T-helper 2 cell (primary cell): ENCODE measurements around the gene ABCB8.
"Not testable (repeated sequence)": the region's sequence is repeated elsewhere in the genome, so short reads cannot be mapped to it uniquely, and the experiment has no call there.

Experiments
- DNase-seq, 5 experiments: peaks; one replicate each; pipeline versions ENCODE4 v3.0.0 to v3.0.0-alpha.2; 2012 to 2022

ABCB8 gene

GRCh38 chr7:151015967-151016366 is 12.3 kb upstream of the ABCB8 start:
- DNase-seq, result no peak

- no peak for DNase-seq
Measured at GRCh38 chr7:151016505-151016904, 11.7 kb upstream of the ABCB8 start.

- DNase-seq, result no peak
Measured at GRCh38 chr7:151016942-151017341, 11.3 kb upstream of the ABCB8 start.

GRCh38 chr7:151017370-151017952 is 10.8 kb upstream of the ABCB8 start:
- peak in 1 of 5 experiments; percentile 18 for DNase-seq

- peak; percentile 68 to 77 (median 73) for DNase-seq
Measured at GRCh38 chr7:151017953-151018420, 10.3 kb upstream of the ABCB8 start.

- DNase-seq, result peak in 3 of 5 experiments; percentile 32 to 75 (median 52)
Measured at GRCh38 chr7:151018421-151019129, 9.7 kb upstream of the ABCB8 start.

GRCh38 chr7:151019130-151019447 is 9.2 kb upstream of the ABCB8 start:
- DNase-seq, result no peak

- no peak for DNase-seq
Measured at GRCh38 chr7:151020231-151020630, 8.0 kb upstream of the ABCB8 start.

- no peak for DNase-seq
Measured at GRCh38 chr7:151023232-151023631, 5.0 kb upstream of the ABCB8 start.

- no peak for DNase-seq
Measured at GRCh38 chr7:151024435-151025056, 3.7 kb upstream of the ABCB8 start, which contains the start of gene ATG9B. Gene ATG9B (minus strand): TSS chr7:151024494. CDS start chr7:151024423, 71 bp downstream.

- no peak for DNase-seq
Measured at GRCh38 chr7:151025924-151026671, 2.2 kb upstream of the ABCB8 start.

- DNase-seq, result not testable (repeated sequence)
Measured at GRCh38 chr7:151026771-151027727, 1.2 kb upstream of the ABCB8 start.

GRCh38 chr7:151027728-151028130 is 521 bp upstream of the ABCB8 start:
- not testable (repeated sequence) for DNase-seq

- no peak for DNase-seq
Measured at GRCh38 chr7:151028948-151029501, 775 bp downstream of the ABCB8 start.

GRCh38 chr7:151031011-151031410 is 2.8 kb downstream of the ABCB8 start:
- DNase-seq, result no peak

- no peak for DNase-seq
Measured at GRCh38 chr7:151032936-151033863, 5.0 kb downstream of the ABCB8 start.

- no peak for DNase-seq
Measured at GRCh38 chr7:151033864-151034249, 5.6 kb downstream of the ABCB8 start.

GRCh38 chr7:151034312-151035025 is 6.2 kb downstream of the ABCB8 start:
- DNase-seq, result no peak

GRCh38 chr7:151035026-151035717 is 6.9 kb downstream of the ABCB8 start:
- DNase-seq, result no peak
